ENCODE data around the gene SEPTIN7.

SEPTIN7 gene

DNA sequence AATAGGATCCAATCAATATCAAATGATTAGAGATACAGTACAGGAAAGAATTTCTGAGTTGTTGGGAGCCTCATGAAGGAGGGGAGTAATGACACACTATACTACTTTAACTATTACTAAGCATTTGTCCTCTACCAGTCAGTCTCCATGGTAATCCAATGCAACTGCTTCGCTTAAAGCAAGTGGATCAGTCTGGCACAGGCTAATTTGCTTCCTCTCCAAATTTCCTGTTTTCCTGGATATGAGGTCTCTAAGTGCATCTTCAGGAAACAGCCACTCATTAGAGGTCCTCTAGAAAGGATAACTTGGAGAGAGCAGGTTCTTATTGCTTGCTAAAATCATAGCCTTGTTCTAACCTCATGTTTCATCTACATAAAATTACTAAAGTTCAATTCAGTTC is 8.4 kb upstream of the SEPTIN7 start:
- no peak for DNase-seq (ENCODE audit: low spot score)

DNA sequence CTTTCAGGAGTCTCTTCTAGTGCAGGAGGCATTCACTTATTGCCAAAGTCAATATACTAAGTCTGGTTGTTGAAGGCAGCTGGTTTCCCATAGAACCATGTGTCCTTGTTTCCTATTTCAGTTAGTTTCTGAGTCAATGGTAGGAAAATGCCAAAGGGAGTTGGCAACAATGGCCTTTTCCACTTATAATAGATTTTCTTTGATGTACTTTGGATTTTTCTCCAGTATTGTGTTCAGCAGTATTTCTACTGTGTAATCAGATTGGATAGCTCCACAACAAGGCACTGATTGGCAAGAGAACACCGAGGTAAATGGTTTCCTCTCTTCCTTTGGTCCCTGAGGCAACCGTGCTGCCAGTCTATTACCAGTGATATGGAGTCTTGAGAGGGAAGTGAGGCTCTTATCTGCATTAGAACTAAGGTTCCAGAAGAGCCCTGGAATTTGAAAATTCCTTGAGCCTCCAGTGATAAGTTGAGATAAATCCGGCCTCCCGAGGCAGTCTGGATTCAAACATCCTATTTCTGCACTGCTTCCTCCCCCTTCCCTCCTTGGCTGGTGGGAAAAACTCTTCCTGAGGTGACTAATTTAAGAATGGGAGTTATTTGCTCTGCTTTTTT is 7.9 kb upstream of the SEPTIN7 start:
- DNase-seq (ENCODE audit: low spot score), result no peak

DNA sequence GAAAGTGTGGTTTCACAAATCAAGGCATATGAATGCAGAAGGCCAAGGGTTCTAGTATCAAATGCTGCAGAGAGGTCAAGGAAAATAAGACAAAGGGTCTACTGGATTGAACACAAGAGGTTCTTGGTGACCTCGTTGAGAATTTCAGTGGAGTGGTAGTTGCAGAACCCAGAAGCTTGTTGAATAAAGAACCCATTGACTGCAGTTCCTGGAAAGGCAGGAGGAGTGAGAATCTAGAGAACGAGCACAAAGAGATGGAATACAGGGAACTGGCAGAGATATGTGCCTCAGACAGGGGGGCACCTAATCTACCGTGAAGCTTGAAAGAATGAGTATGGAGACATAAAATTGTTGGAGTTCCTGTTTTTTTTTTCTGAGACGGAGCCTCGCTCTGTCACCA is 3.5 kb upstream of the SEPTIN7 start:
- DNase-seq (ENCODE audit: low spot score), result no peak

DNA sequence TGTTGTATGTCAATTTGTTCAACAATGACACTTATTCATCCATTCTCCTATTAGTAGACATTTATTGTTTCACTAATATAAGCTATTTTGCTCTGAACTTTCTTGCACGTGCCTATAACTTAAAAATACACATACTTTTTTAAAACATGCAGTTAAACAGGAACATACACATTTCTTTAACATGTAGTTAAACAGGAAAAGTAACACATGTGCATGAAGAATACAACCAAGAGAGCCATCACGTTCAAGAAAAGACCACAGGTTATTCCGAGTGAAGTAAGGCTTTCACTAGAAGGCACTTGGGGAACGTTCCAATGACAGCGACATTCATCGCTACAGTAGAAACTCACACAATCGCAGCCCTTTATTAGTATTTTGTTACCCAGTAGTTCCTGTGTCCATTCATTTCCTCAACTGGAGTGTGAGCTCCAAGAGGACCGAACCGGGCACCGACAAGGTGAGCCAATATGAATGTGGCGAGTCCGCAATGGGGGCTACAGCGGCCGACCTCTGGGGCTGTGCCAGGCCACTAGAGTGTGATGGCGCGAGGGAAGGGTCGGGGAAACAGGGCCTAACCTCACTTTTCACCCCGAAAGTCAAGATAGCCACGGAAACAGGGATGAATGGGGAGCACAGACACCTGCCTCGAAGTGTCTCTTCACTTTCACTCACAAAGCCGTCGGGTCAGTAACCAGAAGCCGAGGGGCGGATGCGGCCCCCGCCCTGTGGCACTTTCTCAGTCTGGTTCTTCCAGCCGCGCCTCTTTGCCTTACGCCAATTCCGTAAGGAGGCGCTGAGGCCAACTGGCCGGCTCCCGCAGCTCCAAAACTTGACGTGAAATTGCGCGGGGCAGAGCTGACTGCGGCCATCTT is 775 bp upstream of the SEPTIN7 start:
- peak; percentile 79 for DNase-seq (ENCODE audit: low spot score)

DNA sequence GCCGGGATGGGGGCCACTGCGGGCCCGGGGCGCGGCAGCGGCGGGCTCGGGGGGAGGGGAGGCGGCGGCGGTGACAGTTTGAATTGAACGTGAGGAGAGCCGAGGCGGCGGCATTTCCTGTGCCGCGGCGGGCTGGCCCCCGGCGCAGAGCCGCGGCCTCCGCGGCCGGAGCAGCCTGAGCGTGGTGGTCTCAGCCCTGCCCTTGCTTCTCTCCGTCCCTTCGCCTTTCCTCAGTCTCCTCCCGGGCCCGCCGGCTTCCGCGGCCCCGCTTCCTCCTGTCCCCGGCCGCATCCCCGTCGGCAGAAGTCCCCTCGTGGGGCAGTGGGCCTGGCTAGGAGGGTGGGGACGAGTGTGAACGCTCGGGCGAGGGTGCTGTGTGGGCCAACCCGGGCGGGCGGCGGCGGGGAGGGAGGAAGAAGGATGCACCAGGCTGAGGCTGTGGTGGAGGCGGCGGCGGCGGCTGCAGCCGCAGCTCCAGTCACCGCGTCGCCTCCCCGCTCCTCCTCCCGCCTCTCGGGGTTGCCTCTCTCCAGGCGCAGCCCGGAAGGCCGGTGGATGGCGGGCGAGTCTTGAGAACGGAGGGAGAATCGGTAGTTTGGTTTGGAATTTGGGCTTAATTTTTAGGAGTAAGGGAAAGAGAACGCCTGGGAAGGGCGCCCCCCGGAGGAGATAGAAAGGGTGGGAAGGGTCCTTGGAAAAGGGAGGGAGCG is 690 bp downstream of the SEPTIN7 start:
- DNase-seq (ENCODE audit: low spot score), result peak; percentile 61

DNA sequence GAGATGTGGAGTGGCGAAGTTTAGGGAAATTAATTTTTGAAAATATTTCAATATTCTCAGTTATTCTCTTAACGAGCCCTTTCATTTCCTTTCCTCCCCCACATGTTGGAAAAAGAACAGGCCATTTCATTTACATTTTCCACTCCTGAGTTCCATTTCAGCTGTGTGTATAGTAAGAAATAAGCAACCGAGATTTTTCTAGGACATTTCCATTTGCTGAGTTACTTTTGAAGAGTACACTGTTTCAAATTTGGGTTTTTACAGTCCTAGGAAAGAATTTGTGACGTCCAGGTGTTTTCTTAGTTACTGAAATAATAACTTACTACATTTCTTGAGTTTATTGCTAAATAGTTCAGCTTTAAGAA is 1.2 kb downstream of the SEPTIN7 start:
- no peak for DNase-seq (ENCODE audit: low spot score)

DNA sequence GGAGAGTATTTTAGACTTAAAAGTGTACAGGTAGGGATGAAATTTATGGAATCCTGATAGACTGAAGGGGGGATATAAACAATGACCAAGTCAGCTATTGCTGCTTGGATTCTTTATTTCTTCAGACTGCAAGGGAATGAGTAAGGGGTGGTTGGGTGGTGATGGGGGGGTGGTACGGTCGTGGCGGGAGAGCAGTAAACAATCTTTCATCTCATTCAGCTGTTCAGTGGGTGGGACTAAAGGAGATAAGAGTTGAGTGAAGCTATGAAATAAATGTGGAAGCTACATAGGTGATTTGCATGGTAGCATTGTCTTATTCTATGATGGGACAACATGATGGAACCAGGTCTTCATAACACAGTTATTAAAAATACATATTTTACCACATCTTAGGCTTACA is 1.8 kb downstream of the SEPTIN7 start:
- no peak for DNase-seq (ENCODE audit: low spot score)

DNA sequence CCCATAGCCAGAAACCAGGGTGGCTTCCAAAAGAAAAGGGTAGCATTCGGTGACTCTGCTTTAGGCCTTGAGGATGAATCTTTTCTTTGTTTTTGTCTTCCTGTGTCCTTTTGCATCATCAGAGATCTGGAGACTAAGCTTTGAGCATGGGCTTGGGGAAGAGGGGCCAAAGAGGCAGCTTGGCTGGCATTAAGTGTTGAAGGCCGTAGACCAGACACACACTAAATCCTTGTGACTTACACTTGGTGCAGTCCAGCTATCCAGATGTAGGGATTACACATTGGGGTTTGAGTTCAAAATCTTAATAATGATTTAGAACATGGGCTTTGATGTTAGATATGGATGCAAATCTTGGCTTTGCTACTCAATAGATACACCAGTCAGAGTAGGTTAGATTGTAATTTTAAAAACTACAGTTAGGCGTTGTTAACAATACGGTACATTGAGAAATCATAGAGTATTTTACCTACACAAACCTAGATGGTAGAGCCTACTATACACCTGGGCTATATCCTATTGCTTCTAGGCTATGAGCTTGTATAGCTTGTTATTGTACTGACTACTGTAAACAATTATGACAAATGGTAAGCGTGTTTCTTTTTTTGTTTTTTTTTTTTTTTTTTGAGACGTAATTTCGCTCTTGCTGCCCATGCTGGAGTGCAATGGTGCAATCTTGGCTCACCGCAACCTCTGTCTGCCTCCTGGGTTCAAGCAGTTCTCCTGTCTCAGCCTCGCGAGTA is 3.5 kb downstream of the SEPTIN7 start:
- DNase-seq (ENCODE audit: low spot score), result no peak

DNA sequence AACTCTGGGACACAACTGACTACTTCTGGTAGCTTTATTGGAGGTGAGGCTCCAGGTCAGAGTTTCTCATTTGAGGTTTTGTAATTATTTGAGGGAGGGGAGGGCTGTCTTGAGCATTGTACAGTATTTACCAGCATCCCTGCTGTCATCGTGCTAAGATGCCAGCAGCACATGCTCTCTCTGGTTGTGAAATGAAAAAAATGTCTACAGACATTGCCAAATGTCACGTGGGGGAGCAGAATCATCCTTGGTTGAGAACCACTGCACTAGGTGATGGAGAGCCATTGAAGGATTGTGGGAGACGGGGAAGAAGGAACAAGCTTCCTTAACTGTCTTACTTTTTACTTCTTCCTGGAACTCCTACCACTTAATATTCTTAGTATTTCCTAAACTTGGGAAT is 5.0 kb downstream of the SEPTIN7 start:
- DNase-seq (ENCODE audit: low spot score), result no peak

DNA sequence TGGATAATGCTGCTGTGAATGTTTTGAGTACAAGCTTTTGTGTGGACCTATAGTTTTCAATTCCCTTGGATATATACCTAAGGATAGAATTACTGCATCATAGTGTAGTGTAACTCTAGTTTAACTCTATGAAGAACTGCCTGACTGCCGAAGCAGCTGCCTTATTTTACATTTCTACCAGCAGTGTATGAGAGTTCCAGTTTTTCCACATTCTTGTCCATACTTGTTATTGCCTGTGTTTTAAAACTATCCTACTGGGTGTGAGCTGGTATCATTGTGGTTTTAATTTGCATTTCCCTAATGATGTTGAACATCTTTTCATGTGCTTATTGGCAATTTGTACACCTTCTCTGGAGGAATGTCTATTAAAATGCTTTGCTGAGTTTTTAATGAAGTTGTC is 15.7 kb downstream of the SEPTIN7 start:
- DNase-seq (ENCODE audit: low spot score), result no peak

DNA sequence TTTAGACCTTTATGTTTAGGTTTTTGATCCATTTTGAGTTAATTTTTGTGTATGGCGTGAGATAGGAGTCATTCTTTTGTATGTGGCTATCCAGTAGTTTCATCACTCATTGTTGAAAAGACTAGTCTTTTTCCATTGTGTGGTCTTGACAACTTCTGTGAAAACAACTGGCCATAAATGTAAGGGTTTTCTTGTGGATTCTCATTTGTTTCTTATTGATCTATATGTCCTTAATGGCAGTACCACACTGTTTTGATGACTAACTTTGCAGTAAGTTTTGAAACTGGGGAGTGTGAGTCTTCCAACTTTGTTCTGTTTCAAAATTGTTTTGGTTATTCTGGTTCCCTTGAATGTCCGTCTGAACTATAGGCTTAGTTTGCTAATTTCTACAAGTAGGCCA is 16.3 kb downstream of the SEPTIN7 start:
- no peak for DNase-seq (ENCODE audit: low spot score)

DNA sequence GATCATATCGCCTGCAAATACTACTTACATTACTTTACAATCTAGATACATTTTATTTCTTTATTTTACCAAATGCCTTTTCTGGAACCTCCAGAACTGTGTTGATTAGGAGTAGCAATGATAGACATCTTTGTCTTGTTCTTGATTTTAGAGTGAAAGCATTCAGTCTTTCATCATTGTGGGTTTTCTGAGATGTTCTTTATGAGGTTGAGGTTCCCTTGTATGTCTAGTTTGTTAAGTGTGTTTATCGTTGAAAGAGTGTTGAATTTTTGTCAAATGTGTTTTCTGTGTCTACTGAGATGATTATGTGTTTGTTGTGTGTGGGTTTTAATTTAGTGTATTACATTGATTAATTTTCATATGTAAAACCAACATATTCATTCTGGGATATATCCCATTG is 17.1 kb downstream of the SEPTIN7 start:
- DNase-seq (ENCODE audit: low spot score), result no peak

DNA sequence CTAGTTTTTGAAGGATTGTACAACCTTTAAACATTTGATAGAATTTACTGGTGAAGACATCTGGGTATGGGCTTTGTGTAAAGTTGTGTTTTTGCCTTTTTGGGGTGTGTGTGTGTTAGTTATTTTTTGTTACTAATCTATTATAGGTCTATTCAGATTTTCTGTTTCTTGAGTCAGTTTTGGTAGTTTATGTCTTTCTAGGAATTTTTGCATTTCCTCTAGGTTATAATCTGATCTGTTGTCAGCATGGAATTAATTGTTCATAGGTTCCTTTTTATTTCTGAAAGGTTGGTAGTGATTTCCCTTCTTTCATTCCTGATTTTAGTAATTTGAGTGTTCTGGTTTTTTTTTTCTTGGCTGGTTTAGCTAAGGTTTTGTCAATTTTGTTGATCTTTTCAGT is 17.7 kb downstream of the SEPTIN7 start:
- no peak for DNase-seq (ENCODE audit: low spot score)

DNA sequence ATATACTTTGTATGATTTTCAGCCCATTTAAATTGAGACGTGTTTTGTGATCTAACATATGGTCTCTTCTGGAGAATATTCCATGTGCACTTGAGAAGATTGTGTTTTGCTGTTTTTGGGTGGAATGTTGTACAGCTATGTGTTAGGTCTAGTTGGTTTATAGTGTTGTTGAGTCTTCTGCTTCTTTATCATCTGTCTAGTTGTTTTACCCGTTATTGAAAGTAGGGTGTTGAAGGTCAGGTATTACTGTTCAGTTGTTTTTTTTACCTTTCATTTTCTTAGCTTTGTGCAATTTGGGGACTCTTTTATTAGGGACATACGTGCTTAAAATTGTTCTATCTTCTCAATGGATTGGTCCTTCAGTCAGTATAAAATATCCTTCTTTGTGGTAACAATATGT is 18.5 kb downstream of the SEPTIN7 start:
- DNase-seq (ENCODE audit: low spot score), result no peak

DNA sequence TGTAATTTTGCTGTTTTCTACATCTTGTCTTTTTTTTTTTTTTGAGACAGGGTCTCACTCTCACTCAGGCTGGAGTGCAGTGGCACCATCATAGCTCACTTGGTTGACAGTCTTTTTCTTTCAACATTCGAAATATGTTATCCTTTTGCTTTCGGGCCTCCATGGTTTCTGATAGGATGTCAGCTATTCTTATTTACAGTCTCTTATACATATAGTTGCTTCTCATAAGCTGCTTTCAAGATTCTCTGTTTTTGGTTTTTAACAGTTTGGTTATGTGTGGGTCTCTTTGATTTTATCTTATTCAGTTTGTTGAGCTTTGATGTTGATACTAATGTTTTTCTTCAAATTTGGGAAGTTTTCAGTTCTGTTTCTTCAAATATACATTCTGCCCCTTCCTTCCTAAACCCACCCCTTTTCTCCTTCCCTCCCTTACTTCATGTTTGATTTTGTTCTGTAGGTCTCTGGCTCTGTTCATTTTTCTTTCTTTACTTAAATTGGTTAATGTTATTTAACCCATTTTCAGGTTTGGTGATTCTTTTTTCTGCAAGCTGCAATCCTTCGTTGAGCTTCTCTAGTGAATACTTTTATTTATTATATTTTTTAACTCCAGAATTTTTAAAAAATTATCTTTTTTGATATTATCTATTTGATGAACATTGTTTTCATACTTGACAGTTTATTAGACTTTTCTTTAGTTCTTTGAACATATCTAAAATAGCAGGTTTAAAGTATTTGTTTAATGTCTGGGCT is 19.3 kb downstream of the SEPTIN7 start:
- no peak for DNase-seq (ENCODE audit: low spot score)

DNA sequence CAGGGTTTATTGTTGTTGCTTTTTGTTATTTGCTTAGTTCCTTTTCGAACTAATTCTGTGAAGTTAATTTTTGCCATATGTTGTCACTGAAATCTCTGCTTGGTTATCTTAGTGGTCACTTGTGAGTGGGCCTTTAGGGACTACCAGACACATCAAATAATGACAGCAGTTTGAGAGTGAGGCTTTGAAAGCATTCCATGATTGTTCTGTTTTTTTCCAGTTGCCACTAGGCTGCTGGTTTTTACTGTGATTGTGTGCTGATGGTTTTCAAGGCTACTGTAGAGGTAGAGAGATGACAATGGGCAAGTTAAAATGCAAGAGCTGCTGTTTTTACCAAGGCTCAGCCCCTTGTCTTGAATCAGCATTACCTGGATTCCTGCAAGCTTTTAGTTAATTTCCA is 20.0 kb downstream of the SEPTIN7 start:
- no peak for DNase-seq (ENCODE audit: low spot score)

DNA sequence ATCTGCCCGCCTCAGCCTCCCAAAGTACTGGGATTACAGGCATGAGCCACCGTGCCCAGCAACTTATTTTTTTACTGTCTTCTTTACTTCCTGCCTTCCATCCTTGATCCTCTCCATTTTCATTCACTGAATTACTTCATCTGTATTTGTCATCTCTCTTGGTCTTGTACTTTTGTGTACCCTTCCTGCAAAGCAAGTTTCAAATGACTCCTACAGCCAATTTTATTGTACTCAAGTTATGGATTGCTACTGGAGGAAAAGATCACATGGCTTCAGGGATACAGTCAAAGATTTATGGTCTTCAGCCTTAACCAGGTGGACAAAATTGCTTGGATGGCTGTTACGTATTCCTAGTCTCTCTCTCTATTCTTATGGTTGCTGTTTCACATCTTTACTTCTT is 22.6 kb downstream of the SEPTIN7 start:
- no peak for DNase-seq (ENCODE audit: low spot score)

DNA sequence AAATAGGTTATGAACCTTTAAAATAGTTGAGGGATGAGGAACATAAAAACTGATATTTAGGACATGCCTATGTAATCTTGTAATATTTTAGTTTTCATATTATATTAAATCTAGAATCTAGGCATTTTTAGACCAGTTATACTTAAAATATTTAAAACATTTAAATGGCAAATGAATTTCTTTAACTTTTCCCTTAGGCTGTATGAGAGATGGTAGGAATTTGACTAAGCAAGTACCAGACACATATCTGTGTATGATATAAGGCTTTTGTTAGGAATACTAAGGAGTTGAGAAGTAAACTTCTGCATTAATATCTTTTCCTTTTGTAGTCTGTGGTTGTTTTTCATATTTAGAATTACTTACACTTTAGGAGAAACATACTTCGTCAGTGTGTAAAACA is 25.1 kb downstream of the SEPTIN7 start:
- DNase-seq (ENCODE audit: low spot score), result no peak

DNA sequence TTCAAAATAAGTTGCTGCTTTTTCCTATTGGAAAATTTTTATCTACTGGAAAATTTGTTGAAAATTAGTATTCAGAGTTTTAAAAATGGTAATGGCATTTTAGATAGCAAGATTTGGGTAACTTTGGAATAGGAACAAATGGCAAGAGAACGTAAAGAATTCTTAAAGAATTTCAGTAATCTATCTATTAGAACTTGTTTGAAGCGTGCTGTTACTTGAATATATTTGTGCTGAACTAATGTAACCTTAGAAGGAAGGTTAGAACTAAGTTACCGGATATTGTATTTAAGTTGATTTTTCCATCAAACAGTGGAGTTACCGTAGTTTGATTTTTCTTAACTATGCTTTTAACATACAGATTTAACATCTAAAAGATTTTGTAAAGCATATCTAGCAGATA is 25.9 kb downstream of the SEPTIN7 start:
- DNase-seq (ENCODE audit: low spot score), result no peak

DNA sequence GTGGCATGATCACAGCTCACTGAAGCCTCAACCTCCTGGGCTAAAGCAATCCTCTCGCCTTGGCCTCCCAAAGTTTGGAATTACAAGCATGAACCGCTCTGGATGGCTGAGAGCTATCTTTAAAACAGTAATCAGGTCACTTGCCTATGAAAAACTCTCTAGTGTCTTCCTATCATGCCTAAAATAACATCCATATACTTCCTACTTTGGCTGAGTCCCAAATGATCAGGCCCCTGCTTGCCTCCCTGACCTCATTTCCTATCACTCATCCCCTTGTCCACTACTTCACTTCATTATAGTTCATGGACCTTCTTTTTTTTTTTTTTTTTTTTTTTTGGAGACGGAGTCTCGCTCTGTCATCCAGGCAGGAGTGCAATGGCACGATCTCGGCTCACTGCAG is 28.0 kb downstream of the SEPTIN7 start:
- DNase-seq (ENCODE audit: low spot score), result no peak

DNA sequence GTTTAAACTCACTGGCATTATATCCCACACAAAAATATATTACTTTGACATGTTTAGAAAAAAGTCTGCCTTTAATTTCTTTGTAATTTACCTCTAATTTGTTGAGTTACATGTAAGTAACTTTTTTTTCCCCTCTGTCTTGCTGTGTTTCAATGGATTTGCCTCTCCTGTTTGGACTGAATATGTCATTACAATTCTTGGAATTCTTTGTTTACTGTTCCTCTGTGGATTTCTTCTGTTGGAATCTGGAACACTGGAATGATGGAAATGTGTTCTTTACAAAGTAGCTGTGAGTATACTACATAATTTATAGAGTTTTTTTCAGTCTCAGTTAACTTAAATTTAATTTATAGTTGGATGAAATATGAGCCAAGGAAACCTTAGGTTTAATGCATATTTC is 30.4 kb downstream of the SEPTIN7 start:
- DNase-seq (ENCODE audit: low spot score), result no peak
